GM18502 (cell line): ENCODE results near the gene LRRC4B.

ENCODE experiments used
- ATAC-seq: cut with Tn5 transposase; IDR thresholded peaks from one replicate; pipeline ENCODE4 v1.9.1; 2021; ENCODE audit warnings: mild to moderate bottlenecking; ENCODE audit not compliant: unreplicated experiment, poor library complexity

LRRC4B gene

DNA sequence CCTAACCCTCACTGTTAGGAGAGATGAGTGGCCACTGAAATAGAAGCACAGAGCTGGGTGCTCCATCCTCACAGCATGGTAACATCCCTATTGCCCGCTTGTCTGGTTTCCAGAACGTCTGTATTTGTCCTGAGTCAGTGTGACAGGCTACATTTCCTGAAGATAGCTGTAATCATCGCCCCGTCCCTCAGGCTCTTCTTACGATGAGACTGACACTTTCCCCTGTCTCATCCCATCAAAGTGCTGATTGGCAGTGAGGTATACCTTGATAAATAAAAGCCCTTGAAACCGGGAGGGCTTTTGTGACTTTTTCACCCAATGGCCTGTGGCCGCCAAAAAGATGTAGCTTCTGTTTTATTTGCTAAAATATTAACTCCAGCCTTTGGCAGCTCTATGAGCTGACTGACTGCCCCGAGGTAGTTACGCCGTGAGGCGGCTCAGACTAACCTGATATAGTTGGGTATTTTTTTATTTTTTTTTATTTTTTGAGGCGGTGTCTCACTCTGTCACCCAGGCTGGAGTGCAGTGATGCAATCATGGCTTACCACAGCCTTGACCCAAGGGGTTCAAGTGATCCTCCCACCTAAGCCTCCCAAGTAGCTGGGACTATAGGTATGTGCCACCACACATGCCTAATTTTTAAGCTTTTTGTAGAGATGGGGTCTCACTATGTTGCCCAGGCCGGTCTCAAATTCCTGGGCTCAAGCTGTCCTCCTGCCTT is 5.7 kb upstream of the LRRC4B start:
- ATAC-seq, result no peak

DNA sequence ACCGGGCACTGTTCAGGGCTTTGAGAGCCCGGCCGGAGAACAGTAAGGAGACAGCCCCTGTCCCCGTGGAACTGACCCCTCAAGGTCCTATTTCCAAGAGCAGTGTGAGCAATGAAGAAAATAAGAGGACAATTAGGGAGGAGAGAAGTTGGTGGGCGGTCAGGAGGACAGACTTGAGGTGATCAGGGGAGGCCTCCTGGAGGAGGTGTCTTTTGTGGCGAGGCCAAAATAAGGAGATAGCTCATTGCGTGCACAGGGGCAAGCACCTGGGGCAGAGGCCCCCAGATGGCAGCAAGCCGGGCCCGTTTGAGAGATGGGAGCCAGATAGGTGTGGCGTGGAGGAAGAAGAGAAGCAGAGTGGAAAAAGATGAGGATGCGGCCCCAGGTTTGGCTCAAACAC is 2.8 kb upstream of the LRRC4B start:
- no peak for ATAC-seq

DNA sequence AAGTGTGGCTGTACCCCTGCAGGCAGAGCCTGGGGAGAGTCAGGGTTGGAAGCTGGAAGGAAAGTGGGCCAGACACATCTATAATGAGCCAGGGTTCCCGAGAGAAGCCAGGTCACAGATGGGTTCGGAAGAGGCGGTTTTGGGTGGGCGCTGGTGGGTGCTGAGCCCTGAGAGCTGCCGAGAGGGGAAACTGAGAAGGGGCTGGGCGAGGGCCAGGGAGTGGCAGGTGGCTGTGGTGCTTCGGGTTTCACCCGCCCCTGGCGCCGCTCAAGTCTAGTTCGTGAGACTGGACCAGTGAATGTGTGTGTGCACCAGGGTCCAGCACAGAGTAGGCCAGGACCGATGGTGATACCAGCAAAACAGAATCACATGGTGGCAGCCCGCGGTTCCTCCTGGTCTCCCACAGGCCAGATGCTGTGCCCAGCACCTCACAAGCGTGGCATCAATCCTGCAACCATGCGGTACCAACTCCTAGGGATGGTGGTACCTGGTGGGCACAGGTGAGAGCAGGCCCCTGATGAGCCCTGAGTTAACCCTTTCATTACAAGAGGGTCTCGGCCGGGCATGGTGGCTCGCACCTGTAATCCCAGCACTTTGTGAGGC is 1.8 kb upstream of the LRRC4B start:
- ATAC-seq, result no peak

DNA sequence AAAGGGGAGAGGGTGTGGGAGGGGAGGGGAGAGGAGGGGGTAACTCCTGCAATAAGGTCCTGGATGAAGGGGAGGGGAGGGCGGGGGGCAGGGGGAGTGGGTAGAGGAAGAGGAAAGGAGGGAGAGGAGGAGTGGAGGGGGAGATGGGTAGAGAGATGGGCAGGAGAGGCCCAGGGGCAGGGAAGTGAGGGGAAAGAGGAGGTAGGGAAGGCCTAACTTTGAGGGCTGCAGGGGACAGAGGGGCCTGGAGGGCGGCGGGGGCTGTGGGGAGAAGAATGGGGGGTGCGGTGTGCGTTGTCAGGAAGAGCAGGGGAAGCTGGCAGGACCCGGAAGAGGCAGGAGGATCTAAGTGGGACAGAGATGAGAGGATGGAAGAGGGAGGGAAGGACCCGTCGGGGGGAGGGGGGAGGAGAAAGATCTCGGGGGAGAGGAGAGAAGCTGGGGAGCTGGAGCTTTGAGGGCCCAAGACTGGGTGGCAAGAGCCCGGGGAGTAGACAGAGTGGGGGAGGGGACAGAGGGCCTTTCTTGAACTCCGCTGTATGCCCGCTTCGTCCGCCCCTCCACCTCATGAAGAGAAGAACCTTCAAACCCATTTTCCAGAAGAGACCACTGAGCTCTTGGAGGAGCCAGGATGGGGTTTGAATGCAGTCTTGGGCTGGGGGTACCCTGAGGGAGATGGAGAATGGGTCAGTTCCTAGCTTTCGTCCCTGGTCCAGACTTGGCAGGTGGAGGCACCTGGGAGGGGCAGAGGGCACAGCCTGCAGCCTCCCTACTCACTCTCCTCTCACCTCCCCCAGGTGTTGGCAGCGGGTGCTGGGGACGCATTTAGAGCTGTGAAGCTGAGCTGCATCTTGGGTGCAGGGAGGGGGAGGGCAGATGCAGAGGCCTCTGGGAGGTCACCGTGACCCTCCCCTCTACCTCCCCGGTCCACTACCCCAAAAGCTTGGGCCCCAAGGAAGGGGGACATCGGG is 778 bp upstream of the LRRC4B start:
- ATAC-seq, result no peak

DNA sequence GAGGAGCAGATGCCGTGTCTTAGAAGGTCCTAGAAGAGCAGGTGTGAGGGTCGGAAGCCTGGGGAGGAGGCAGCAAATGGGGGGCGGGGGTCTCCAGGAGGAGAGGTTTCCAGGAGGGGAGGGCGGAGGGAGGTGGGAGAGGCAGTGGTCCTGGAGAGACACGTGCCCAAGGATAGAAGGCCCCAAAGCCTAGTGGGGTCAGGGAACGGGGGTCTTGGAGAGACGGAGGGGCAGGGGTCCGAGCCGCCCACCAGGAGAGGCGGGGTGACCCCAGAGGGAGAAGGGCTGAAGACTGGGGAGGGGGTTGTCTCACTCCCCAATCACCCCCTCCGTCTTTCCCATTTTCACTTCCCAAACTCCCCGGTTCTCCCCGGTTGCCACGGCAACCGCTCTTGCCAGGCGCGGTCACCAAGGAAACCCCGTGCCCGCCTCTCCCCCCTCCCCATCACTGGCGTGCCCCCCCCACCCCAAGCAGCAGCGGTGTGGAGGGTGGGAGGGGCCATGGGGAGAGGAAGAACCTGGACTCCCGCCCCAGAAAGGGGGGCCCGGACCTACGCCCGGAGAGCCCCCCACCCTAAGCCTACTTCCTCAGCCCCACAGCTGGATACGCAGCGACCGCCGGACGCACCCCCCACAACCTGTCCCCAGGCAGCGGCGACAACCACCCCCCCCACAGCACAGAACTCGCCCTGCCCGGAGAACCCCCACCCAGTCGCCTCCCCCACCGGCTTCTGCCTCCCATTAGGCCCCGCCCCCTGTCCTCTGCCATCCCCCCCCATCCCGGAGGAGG is 988 bp downstream of the LRRC4B start:
- no peak for ATAC-seq

DNA sequence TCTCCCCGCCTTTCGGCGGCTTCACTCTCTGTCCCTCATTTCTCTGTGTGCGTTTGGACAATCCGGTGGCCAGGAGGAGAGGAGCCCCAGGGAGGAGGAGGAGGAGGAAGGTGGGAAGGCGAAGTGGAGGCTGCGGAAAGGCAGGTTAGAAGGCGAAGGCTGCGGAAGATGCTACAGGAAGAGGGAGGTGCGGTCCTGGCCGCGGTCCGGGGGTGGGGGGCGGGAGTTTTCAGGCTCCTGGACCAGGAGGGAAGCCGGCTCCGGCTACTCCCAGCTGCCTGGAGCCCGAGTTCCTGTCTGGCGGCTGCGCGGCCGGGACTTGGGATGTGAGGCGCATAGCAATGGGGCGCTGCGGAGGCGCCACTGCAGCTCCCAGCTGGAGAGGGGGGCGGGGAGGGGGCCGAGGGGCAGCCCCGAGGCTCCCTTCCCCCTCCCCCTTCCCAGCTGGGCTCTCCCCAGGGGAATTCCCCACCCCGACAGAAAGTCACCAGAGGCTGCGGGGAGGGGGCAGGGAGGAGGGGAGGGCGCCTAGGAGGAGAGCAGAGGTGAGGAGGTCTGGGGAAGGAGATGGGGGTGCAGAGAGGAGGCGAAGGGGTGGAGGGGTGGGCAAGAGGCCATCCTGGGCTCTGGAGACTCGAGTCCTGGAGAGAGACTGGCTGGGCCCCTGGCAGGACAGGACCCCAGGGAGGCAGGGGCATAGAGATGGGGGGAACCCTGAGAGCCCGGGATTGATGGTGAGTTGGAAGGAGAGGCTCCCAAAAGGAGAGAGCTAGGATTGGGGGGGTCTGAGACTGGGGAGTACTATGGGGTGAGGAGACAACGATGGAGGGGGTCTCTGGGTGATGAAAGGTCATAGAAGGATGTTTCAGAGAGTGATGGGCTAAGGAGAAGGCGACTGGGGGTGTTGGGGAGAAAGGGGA is 2.0 kb downstream of the LRRC4B start:
- ATAC-seq, result no peak

DNA sequence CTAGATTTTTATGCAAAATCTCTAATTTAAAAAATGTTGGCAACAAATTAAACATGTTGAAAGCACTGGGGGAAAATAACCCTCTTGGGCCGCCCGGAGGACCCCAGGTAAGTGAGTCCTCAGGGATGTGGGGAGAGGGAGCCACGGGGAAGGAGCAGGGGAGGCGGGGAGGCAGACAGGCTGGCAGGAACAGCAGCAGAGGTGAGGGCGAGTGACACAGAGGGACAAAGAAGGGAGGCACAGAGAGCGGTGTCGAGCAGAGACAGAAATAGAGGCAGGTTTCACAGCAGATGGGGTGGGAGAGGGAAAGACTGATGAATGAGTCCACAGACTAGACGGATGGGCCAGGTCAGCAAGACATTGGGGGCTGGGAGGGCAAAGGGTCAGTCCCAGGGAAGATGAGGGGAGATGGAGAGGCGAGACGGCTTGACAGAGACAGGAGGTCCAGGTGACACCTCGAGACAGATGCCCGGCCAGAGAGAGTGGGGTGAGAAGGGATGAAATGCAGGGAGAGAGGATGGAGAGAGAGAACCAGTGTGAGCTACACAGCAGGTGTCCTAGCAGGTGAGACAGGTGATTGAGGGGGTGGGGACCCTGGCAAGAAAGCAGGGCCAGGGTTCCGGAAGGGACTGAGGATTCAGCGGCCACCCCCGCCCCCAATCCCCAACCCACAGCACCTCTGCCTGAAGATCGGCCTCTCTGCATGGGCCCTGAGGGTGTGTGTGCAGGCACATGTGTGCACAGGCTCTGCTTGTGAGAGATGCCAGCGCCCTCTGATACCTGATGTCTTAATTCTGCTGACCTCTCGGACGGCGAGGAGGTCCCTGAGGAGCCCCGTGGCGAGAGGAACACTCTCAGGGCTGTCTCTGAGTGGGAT is 3.8 kb downstream of the LRRC4B start:
- no peak for ATAC-seq

DNA sequence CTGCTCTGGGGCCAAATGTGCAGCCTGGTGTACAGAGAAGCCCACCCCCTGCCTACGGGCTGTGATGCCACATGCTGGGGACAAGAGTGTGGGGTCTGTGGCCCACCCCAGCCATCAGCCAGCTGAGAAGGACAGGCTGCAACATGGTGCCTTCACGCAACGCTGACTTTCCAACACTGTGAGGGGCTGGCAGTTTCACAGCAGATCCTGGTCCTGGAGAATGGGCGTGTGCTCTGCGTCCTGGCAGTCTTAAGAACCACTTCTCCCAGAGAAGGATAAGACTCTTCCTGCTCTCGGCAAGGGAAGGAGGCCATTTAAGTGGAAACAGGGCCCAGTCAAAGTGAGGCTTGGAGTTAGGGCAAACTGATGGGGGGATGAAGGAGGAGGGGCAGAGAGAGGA is 4.6 kb downstream of the LRRC4B start:
- no peak for ATAC-seq

DNA sequence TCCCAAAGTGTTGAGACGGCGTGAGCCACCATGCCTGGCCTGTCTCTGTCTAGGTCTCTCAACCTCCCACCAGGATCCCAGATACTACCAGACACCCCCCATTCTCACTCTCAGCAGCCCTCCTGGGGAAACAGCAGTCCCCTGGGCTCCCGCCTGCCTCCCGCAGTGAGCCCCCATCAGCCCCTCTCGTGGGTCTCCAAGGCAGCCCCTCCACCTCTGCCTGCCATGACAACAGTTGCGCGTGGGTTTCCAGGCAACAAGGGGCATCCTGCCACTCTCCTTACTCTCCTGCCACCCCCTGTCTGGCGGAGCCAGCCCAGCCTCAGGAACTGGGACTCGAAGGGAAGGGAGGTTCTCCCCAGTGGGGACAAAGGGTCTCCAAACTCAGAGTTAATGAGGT is 5.2 kb downstream of the LRRC4B start:
- no peak for ATAC-seq

DNA sequence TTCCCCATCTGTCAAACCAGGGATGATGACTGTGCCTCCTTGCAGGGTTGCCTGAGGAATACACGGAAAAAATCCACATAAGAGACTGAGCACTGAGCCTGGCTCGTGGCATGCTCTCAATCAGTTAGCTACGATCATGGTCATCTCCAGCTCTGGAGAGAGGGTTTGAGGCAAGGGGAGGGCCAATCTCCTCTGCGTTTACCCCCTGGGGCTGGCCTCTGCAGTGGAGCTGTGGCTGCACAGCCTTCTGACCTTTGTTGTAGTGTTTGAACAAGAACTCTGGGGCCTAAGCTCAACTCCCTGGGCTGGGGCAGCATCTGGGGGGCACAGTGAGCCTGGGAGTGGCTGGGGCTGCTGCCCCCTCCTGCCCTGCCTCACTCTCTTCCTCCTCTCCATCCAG is 5.9 kb downstream of the LRRC4B start:
- ATAC-seq, result no peak

DNA sequence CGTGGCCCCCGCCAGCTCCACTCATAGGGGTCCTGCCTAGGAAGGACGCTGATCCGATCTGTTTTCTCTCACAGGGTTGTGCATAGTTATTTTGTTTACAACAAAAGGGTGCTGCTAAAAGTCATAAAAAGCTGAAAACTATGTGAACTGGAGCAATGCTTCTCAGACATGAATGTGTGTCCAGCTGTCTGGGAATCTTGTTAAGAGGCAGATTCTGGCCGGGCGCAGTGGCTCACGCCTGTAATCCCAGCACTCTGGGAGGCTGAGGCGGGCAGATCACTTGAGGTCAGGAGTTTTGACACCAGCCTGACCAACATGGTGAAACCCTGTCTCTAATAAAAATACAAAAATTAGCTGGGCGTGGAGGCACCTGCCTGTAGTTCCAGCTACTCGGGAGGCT is 8.6 kb downstream of the LRRC4B start:
- ATAC-seq, result no peak

DNA sequence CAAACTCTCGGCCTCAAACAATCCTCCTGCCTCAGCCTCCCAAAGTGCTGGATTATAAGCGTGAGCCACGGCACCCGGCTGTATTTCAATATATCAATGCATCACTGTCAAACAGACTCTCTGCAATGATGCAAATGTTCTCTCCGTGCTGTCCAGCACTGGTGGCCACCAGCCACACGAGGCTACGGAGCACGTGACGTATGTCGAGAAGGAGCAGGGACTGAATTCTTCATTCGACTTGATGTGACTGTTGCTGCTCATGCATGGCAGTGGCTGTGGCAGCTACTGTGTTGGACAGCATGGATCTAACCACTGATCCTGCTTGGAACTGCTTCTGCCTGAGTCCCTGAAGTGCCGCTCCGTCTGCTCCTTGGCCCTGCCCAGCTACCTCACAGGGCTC is 9.8 kb downstream of the LRRC4B start:
- no peak for ATAC-seq

DNA sequence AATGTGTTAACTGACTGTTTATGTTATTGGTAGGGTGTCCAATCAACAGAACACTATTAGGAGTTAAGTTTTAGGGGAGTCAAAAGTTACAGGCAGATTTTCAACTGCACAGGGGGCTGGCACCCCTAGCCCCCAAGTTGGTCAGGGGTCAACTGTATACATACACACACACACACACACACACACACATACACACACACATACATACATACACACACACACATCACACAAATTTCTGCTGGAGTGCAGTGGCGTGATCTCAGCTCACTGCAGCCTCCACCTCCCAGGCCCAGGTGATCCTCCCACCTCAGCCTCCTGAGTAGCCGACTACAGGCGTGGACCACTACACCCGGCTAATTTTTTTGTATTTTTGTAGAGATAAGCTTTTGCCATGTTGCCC is 10.2 kb downstream of the LRRC4B start:
- ATAC-seq, result no peak

DNA sequence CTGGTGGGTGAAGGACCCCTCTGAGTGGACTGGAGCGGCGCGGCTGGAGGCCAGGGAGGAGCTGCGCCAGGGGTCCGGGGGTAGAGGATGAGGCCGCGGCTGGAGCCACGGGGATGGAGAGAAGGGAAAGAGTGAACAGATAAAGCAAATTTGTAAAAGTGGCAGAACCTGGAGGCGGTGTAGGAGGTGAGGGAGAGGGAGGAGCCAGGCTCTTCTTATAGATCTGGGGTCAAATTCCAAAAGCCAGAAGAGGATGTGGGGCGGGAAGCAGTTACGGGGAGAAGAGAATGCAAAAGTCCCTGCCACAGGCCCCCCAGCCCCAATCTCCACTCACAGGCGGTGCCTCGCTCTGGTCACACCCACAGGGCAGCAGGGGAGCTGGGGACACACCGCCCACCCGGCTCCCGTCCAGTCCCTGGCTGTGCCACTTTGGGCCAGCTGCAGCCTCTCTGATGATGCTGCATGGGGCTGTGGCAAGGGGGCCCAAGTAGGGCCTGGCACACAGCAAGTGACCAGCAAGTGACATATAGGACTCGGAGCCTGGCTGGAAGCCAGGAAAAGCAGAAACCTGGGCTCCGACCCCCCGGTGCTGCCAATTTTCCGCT is 11.1 kb downstream of the LRRC4B start:
- no peak for ATAC-seq

DNA sequence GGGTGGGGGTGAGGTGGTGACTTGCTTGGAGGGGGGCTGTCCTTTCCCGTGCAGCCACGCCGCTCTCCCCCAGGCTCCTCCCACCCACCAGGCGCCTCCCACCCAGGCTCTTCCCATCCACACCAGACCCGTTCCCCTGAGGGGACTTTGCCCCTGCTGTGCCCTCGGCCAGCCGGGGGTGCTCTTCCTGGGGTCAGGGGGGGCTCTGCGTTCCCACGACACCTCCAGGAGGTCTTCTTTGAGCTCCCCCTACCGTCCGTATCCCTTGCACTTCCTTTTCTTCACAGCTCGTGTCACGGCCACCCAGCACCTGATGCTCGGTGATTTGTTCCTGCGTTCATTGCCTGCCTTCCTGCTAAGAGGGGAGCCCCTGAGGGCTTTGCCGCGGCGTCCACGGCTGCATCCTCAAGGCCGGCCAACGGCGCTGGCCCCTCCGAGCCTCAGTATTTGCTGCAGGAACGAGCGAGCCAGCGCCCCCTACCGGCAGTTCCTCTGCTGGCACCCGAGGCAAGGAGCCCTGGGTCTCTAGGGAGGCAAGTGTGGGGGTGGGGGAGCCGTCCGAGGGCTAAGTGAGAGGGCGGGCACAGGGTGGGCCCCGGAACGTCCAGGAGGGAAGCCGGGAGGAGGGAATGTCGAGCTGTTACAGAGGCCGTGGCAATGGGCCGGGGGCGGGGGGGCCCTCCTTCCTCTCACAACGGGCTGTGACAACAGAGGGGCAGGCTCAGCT is 11.8 kb downstream of the LRRC4B start:
- no peak for ATAC-seq

DNA sequence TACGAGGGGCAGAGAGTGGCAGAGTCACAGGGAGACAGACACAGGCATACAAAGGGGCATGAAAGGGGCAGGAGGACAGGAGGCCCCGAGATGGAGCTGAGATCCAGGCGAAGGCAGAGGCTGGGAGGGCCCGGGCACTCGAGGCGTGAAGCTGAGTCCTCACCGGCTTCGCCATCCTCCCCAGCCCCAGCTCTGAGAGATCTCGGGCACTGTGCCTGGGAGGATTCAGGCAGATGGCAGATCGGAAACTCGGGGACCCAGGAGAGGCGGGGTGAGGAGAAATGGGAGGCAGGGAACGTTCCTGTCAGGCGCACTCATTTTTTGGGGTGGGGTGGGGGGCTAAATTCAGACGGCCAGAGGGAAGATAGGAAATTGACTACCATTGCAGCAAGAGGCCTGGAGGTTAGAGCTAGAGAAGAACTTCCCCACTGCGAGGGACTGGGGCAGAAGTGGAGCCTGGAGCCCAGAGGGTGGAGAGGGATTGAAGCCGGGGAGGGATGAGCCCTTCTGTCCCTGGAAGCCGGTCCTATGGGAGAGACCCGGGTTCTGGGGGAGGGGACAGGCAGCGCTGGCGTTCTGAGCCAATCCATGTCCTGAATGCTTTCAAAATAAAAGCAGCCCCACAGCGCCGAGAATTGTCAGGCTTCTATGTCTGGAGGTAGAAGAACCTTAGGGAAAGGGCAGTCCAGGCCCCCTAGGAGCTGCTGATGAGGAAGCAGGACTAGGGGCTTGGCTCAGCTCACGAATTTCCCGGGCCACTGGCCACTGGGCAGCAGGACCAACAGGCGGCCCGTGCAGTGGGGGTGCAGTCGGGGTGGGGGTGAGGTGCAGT is 12.6 kb downstream of the LRRC4B start:
- ATAC-seq, result no peak

DNA sequence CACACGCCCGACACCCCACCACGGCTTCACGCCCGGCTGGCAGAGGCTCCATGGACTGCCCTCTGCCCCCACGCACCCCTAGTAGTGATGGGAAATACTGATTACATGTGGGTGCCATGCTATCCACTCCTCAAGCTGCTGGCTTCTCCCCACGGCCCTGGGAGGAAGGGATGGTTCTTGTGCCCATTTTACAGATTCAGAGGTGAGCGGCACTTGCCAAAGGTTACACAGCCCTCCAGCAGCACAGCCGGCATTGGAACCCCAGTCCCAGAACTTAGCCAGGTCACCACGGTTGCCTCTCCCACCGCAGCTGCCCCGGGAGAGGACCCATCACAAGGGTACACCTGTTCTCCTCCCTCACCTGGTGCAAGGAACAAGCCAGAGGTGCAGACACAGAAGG is 13.2 kb downstream of the LRRC4B start:
- no peak for ATAC-seq
